GM08714 (cell line): ENCODE data around the gene C10orf90.

Experiments used
- H3K4me3 ChIP-seq: fragments of 200-500 bp; sonication (Bioruptor generic); 2 replicates; pipeline ENCODE4 v1.5.1; 2014; ENCODE audit warnings: mild to moderate bottlenecking, low read length, inconsistent platforms
- ZNF274 ChIP-seq: IDR thresholded peaks from 2 replicates; pipeline ENCODE4 v1.6.1; 2012; ENCODE audit warnings: mild to moderate bottlenecking, low read depth, low read length

Gene C10orf90

DNA sequence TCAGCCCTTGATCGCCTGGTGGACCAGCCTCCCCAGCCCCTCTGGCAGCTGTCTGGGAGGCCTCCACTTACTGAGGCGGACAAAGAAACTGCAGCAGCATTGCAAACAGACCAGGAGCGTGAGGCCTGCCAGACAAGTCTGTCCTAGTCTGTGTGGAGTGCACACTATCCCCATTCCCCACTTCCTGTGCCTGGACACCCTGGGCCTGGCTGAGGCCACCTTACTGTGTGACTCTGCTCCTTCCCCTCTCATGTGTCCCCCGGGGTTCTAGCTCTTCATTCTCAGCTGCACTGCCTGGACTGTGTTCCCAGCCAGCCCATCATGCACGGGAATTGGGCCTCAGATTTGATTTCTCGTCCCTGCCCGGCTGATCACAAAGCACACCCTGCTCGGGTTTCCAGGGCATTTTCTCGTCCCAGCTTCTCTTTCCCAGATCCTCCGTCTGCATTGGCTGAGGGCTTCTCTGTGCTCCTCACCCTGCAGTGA lies 16.7 kb upstream of the C10orf90 start:
- TF ChIP-seq ZNF274, result no peak
- no peak overlapping the region for H3K4me3 ChIP-seq

DNA sequence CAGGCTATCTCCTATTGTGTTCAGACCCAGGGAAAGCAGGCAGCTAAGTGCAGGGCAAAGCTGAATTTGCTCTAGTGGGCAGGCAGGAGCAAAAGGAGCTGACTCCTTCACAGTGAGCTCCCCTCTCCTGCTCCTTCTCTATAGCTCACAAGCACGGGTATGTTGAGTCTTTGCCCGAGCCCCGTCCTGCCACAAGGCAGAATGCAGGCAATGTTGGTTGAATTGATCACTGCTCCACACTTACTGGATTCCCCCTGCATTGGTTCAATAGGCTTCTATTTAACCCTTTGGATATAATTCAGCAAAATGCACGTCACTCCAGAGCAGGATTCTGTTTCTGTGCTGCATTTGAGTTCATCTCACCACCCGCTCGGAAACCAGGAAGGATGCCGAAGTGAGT lies 16.2 kb upstream of the C10orf90 start:
- no peak for TF ChIP-seq ZNF274
- no peak overlapping the region for H3K4me3 ChIP-seq

DNA sequence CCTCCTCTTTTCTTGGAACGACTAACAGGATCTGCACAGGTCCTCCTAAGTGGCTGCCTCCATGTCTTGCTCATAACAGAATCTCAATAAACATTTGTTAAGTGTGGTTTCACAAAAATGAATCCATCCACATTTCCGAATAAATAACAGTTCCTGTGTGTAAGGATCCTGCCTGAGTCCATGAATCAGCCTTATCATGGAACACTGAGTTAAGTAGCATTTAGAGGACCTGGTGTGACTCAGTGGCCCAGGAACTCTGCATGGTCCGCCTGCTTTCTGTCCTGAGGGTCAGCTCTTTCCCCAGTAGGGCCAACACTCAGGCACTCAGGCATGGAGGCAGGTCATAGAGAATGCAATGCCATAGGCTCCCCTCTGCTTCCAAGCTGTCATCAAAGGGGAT lies 15.8 kb upstream of the C10orf90 start:
- no peak overlapping the region for H3K4me3 ChIP-seq
- TF ChIP-seq ZNF274, result no peak

DNA sequence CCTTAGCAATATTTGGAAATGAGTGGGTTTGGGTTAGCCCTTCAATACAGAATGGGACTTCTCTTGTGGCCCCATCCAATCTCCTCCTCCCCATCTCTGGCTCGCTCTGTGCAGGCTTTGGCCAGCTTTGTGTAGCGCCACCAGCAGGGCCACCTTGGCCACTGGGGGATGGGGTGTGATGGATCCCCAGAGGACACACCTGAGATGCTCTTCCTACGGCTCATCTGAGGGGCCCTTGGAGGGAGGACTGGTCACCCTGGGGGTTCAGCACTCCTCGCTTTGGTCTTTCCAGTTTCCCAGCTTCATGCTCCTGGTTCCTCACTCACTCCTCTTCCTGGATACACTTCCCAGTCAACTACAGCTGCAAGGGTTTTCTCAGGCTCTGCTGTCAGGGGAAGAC lies 15.3 kb upstream of the C10orf90 start:
- TF ChIP-seq ZNF274, result no peak

DNA sequence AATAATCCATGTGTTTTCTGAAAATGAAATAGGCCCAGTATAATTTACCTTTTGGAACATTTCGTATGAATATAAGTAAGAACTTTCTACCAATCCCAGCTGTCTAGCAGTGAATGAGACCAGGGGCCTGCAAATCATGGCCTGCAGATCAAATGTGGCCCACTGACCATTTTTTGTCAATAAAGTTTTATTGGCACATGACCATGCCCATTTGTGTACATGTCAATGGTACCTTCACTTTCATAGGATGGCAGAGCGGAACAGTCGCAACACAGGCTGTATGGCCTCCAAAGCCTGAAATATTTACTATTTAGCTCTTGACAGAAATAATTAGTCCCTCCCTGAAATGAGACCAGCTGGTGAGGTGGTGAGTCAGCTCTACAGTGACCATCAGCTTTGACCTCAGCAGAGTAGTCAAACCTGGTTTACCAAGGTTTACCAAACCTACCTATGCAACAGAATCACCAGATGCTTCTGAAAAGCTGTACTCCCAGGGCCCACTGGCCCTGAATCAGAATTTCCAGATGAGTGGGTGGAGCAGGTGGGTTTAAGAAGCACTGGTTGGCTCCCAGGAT lies 13.8 kb upstream of the C10orf90 start:
- H3K4me3 ChIP-seq, result no peak overlapping the region
- no peak for TF ChIP-seq ZNF274

More for the DNA sequence above, 15.3 kb upstream of the C10orf90 start:
- no peak overlapping the region for H3K4me3 ChIP-seq

DNA sequence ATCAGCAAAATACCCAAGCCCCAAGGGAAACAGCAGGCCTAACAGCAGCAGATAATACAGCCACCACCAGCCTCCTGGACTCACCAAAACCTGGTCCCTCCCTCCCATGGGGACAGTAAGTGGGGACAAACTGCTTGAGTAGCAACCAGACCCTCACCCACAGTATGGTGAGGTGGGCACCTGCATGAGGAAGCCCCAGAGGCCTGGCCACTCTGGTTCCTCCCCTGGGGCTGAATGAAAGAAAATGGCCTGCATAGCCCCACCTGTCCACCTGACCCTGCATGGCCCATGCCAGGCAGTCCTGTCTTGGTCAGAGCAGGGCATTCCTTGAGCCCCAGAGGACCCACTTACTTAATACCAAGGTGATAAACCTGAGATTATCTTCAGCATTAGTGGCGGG lies 13.0 kb upstream of the C10orf90 start:
- H3K4me3 ChIP-seq, result no peak overlapping the region
- TF ChIP-seq ZNF274, result no peak

DNA sequence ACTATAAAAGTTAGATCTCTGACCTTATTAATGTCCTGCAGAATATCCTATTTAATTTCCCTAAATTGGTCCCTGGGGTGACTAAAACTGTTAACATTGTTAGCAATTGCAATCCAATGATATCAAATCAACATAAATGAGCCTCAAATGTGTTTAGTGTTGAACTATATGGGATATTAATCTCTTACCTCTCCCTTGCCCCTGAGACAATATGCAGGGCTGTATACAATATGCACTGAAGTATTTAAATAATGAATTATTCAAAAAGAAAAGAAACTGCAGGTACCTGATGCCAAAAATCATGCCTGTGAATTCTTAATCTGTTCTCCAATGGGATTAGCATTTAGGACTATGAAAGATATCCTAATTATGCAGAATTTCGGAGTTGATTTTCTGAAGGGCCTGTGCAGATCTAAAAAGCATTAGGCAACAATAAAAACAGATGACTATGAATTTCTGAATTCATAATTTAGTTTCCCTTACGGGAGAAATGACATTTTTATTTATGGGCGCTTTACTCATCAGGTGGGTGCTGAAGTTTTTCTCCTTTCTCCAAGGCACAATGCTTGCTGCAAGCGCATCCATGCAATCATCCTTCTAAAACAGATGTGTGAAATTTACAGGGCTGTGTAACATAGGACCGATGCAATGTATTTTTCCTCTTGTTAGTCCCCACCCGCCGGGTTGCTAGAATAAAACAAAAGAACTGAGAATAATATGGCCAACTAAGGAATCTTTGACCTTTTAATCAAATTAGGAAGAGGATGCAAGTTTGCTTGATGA lies 5.4 kb upstream of the C10orf90 start:
- no peak overlapping the region for H3K4me3 ChIP-seq
- no peak for TF ChIP-seq ZNF274

DNA sequence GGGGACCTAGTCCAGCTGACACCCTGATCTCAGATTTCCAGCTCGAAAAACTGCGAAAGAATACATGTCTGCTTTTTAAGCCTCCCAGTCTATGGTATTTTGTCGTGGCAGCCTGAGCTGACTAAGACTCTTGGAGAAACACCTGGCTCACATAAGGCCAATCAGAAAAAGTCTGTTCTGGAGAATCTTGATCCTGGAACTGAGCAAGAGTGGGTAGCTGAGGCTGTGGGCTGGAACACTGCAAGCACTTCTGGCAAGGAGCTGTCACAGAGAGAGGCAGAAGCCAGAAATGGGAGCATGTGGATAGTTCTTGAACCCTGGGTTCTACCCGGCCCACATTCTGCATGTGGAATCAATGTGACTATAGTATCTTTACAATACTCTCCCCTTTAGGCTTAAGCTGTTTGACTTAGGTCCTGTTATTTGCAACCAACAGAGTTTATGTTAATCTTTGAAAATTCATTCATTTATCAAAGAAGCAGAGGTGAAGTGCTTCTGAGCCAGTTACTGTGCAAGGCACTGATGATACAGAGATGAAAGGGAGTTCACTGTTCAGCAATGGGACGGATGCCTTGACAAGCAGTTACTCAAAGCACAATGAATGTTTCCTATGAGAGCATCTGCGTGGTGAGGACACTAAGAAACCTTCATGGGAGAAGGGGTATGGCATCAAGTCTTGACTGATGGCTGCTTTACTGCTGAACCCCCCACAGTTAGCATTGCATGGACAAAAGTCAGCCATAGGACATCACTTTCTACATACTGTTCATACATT lies 4.4 kb upstream of the C10orf90 start:
- H3K4me3 ChIP-seq, result no peak overlapping the region
- no peak for TF ChIP-seq ZNF274

DNA sequence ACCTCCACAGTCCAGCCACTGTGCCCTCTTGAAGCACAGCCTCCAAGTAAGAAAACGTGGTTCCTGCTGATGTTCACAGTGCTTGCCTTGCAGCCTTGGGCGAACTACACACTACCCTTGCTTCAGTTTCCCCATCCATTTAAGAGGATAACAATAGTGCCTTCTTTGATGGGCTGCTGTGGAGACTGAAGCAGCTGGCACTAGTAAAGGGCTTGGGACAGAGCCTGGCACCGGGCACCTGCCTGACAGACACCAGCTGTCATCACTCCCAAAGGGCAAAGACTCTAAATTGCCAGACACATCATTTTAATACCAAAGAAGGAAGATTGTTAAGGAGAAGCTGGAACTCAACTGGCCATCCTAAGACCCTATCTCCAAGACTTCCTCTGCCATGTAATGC lies 3.1 kb upstream of the C10orf90 start:
- no peak overlapping the region for H3K4me3 ChIP-seq
- no peak for TF ChIP-seq ZNF274

DNA sequence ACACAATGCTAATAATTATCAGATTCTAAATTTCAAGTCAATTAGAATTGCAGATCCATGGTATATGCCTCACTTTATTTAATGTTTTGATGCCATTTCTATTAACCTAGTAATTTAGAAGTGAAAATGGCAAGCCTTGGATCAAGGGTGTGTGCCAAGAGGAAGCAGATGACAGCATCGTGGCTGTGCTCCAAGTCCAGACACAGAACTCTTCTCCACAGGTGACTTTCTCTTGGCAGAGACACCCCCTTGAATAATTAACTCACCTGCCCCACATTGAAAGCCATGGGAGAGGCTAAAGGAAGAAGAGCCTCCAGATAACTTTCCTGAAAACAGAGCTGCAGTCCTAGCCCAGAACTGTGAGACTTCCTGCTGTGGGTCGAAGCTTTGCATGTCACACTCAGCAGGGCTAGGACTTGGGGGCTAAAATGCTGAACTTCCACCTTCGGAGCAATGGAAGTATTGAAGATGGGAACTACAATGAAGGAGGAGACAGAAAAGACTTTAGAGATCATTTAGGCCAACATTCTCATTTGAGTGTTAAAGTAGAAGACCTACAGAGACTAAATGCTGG lies 996 bp upstream of the C10orf90 start:
- no peak for TF ChIP-seq ZNF274
- H3K4me3 ChIP-seq, result no peak overlapping the region

DNA sequence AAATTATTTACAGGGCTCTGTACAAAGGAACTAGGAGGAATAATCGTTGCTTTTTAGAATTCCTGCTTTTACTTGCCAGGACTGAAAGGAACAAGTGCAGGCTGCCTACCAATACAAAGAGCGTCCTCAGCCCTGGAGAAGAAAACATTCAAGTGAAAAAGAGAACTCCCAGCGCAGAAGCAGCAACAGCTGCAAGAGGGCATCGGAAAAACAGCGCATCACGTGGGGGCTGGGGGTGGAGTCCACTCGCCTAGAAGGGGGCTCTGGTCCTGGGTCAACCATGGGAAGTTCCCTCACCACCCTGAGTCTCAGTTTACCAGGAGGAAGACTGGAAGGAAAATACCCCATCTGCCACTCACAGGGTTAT lies 385 bp upstream of the C10orf90 start:
- no peak overlapping the region for H3K4me3 ChIP-seq
- TF ChIP-seq ZNF274, result no peak

DNA sequence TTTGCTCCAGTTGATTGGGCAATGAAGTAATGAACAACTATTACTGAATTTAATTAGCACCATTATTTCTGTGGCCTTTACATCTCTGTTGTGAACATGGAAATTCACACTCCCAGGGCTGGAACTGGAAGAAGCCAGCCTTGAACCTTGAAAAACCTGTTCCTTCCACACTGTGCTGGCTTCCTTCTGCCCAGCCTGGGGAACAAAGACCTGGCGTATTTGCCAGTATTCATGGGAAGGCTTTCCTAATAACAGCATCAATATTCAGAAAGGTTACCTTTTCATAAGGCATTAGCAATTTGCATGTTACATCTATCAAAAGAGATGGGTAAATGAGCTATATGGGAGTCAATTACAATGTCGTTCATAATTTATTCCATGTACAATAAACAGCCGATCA lies 1.3 kb downstream of the C10orf90 start:
- no peak overlapping the region for H3K4me3 ChIP-seq
- no peak for TF ChIP-seq ZNF274

DNA sequence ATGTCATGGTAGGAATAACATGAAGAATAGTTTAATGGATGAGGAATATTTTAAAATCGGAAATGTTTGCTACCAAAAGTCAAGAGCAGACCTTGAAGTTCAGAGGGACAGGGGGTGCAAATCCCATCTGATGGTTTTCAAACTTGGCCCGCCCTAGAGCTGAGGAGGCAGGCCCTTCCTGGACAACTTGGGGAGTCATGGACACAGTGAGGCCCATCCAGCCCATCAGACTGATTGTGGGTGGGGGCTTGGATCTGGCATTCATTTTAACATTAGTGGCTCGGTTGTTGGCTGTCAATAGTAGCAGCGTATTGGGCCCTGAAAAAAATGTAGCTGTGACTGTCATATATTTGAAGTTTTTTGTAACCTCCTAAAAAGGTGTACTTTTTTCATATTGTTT lies 2.0 kb downstream of the C10orf90 start:
- TF ChIP-seq ZNF274, result no peak
- H3K4me3 ChIP-seq, result no peak overlapping the region

DNA sequence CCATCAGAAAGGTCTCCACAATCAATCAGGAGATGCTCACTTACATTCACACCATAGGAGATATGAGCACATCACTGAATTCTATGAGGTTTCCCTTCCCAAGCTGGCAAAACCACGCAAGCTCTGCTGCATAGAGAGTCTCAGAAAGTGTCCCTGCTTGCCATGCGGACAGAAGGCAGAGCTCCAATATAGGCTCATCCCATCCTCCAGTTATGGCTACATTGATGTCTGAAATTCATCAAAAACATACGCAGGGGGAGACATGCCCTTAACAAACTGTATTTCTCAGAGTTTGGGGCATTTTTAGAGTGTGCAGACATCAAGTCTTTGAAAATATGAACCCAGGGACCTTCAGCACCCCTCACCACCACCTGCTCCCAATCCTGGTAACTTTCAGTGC lies 2.9 kb downstream of the C10orf90 start:
- no peak overlapping the region for H3K4me3 ChIP-seq
- TF ChIP-seq ZNF274, result no peak
